GM12878 (cell line): Measurements from ENCODE around the gene FNDC3B. TPM values are rescaled to one million over a fixed set of nuclear protein-coding genes. Genes with fewer than 3 reads are reported as not detected.
A peak's percentile ranks its signal among the peaks of the same experiment; 100 is the strongest.

Experiments
- ATAC-seq: fragments of 200-7000 bp; cut with Tn5 transposase; 3 replicates; pipeline ENCODE4 v1.9.1; 2020; ENCODE audit warnings: mild to moderate bottlenecking, moderate library complexity
- BruUV-seq: library from RNA; stranded (reverse); fragments of 400-500 nt; replicated peaks from 2 replicates; lab custom pipeline; 2021; lab: Mats Ljungman, UMichigan
- CTCF ChIA-PET: fragments of 300-600 bp; sonication (Branson Sonifier 250); formaldehyde crosslinking; extraction: SDS; loops from one replicate; lab custom pipeline; 2021; ENCODE audit warnings: inconsistent platforms; lab: Yijun Ruan, JAX
- POLR2A ChIA-PET: fragments of 350-600 bp; formaldehyde crosslinking; extraction: SDS; loops from one replicate; lab custom pipeline; 2021; ENCODE audit warnings: inconsistent platforms; lab: Charles Lee
- RAD21 ChIA-PET: fragments of 300-600 bp; sonication (Branson Sonifier 250); formaldehyde crosslinking; loops from one replicate; lab custom pipeline; 2023; ENCODE audit warnings: antibody characterized with exemption; ENCODE audit not compliant: unreplicated experiment; lab: Charles Lee
- SMC1A ChIA-PET: fragments of 300-600 bp; sonication (Branson Sonifier 250); formaldehyde crosslinking; loops from one replicate; lab custom pipeline; 2023; ENCODE audit not compliant: unreplicated experiment, uncharacterized antibody; lab: Charles Lee
- DNase-seq: peaks from one replicate; pipeline ENCODE4 v3.0.0-alpha.2; 2011; ENCODE audit warnings: low read depth, low spot score
- FAIRE-seq: peaks from 3 replicates; lab custom pipeline; 2011; peaks lifted over from hg19 to GRCh38; lab: Jason Lieb, UNC
- H2AFZ ChIP-seq: 2 replicates; pipeline ENCODE4 v1.6.0; 2011; ENCODE audit warnings: low read depth, low read length, control low read depth; ENCODE audit not compliant: control insufficient read depth
- H3K27ac ChIP-seq: 2 replicates; pipeline ENCODE4 v1.5.1; 2011; ENCODE audit warnings: control low read depth; ENCODE audit not compliant: control insufficient read depth, insufficient read depth
- H3K27me3 ChIP-seq, 2 experiments: replicated peaks in 1 of 2; 2 replicates each; pipeline versions ENCODE4 v1.6.0 to v1.6.1; 2011; ENCODE audit warnings: low read length in 1 of 2; ENCODE audit not compliant: control insufficient read depth in 2 of 2, insufficient read depth in 2 of 2
- H3K36me3 ChIP-seq, 2 experiments: 2 replicates each; pipeline ENCODE4 v1.5.1; 2011; ENCODE audit warnings: low read length in 1 of 2; ENCODE audit not compliant: control insufficient read depth in 2 of 2, insufficient read depth in 2 of 2
- H3K4me1 ChIP-seq: 2 replicates; pipeline ENCODE4 v1.6.1; 2011; ENCODE audit warnings: mild to moderate bottlenecking, low read length, moderate library complexity, mixed read lengths; ENCODE audit not compliant: control insufficient read depth, insufficient read depth
- H3K4me2 ChIP-seq: 2 replicates; pipeline ENCODE4 v1.6.0; 2011; ENCODE audit warnings: control low read depth; ENCODE audit not compliant: control insufficient read depth, insufficient read depth
- H3K4me3 ChIP-seq: fragments of 200-600 bp; sonication (generic); 2 replicates; pipeline ENCODE4 v1.5.1; 2016
- H3K79me2 ChIP-seq: 2 replicates; pipeline ENCODE4 v1.6.0; 2011; ENCODE audit warnings: low read length; ENCODE audit not compliant: control insufficient read depth, insufficient read depth
- H3K9ac ChIP-seq: 2 replicates; pipeline ENCODE4 v1.8.0; 2011; ENCODE audit warnings: low read length, control low read depth, mixed read lengths; ENCODE audit not compliant: control insufficient read depth, insufficient read depth
- H3K9me3 ChIP-seq: replicated peaks from 3 replicates; pipeline ENCODE4 v1.5.1; 2011; ENCODE audit warnings: mild to moderate bottlenecking, low read length; ENCODE audit not compliant: control insufficient read depth, insufficient read depth
- H4K20me1 ChIP-seq: 2 replicates; pipeline ENCODE4 v1.6.0; 2011; ENCODE audit not compliant: control insufficient read depth, insufficient read depth
- ESRRA ChIP-seq: IDR thresholded peaks from 2 replicates; pipeline ENCODE4 v1.6.1; 2012; ENCODE audit warnings: mild to moderate bottlenecking, low read length, improper control_type of control experiment
- MYB ChIP-seq: fragments of 150-350 bp; IDR thresholded peaks from 2 replicates; pipeline ENCODE4 v1.6.1; 2014; ENCODE audit warnings: mild to moderate bottlenecking, low read depth, low read length, borderline replicate concordance
- POU2F2 ChIP-seq: IDR thresholded peaks from 3 replicates; pipeline ENCODE4 v1.6.1; 2011; ENCODE audit warnings: low read depth, mild to moderate bottlenecking, low read length, borderline replicate concordance
- PRDM15 ChIP-seq: fragments of 450-650 bp; formaldehyde crosslinking; IDR thresholded peaks from 2 replicates; pipeline ENCODE4 v1.4.0; 2020; ENCODE audit warnings: mild to moderate bottlenecking, moderate library complexity
- REST ChIP-seq: IDR thresholded peaks from 2 replicates; pipeline ENCODE4 v1.6.1; 2012; ENCODE audit warnings: mild to moderate bottlenecking, low read depth, low read length
- SMAD5 ChIP-seq: IDR thresholded peaks from 2 replicates; pipeline ENCODE4 v1.6.1; 2016; ENCODE audit warnings: antibody characterized with exemption, low read depth
- STAT3 ChIP-seq: IDR thresholded peaks from 2 replicates; pipeline ENCODE4 v1.6.1; 2011; ENCODE audit warnings: low read depth, low read length, improper control_type of control experiment
- YBX1 ChIP-seq: fragments of 450-650 bp; IDR thresholded peaks from 2 replicates; pipeline ENCODE4 v1.6.1; 2016; ENCODE audit warnings: antibody characterized with exemption
- ZNF217 ChIP-seq: fragments of 450-650 bp; IDR thresholded peaks from 2 replicates; pipeline ENCODE4 v1.6.1; 2017; ENCODE audit warnings: antibody characterized with exemption, mild to moderate bottlenecking
- ZNF274 ChIP-seq: IDR thresholded peaks from one replicate; pipeline ENCODE4 v1.8.0; 2011; ENCODE audit not compliant: insufficient read length, insufficient read depth
- in situ Hi-C: fragments of 300-500 bp; cut with MboI; formaldehyde crosslinking; loops from 9 replicates; pipeline ENCODE4 v1.14.3; 2018; ENCODE audit warnings: mixed read lengths
- intact Hi-C: fragments of 100-400 bp; cut with micrococcal nuclease; formaldehyde crosslinking; loops from one replicate; pipeline ENCODE4 v1.14.2; 2022; ENCODE audit not compliant: unreplicated experiment
- polyA plus RNA-seq, 11 experiments: library from polyadenylated mRNA; depleted of rRNA in 4 of 11; unstranded in 6 of 11; stranded (reverse) in 5 of 11; fragments of >200 nt; fragmentation: Nextera tagmentation in 4 of 11; fragmentation: Illumina TruSeq in 1 of 11; extraction: Ambion mirVana in 4 of 11; extraction: Trizol in 1 of 11; gene quantifications; 1 replicate in 1 of 11; 2 replicates in 10 of 11; pipeline versions ENCODE4 v1.2.1 to v1.2.3, GENCODE V29; 2011 to 2016; ENCODE audit warnings: inconsistent platforms in 2 of 11, missing spikeins in 2 of 11, low read depth in 1 of 11
- total RNA-seq, 4 experiments: library from RNA; depleted of rRNA in 3 of 4; stranded (reverse); fragments of >200 nt in 3 of 4; fragmentation: Illumina TruSeq in 1 of 4; extraction: Trizol in 1 of 4; gene quantifications; 2 replicates each; pipeline versions ENCODE4 v1.2.1 to v1.2.3, GENCODE V29; 2013 to 2021

Gene FNDC3B
- total and polyA plus RNA-seq, 10 of the 15 experiments (the other 5 are each of a cell fraction or from before 2014, with no cell fraction given): 7.9 to 35.0 (median 18.5) TPM

- no peak overlapping the region for H2AFZ ChIP-seq
- in situ Hi-C loops: no loop called here
- no peak overlapping the region for H3K9ac ChIP-seq
- H3K9me3 ChIP-seq: no peaks in the 10 kb centered on the region
- SMC1A ChIA-PET: interaction anchor here (0.6 to 23.2 kb wide), 13 partner anchors 7 to 135 kb away, joined by 3 to 441 read pairs (median 5); no protein-coding TSS in a partner anchor
- H3K4me1 ChIP-seq: peaks cover 30% of the 10 kb centered on the region
- no peak for FAIRE-seq
- intact Hi-C loops: no loop called here
- H3K27me3 ChIP-seq: no peaks in the 10 kb centered on the region
- peak; percentile 17; the same call in 1 of the 3 replicates for ATAC-seq
- POLR2A ChIA-PET: interaction anchor here (0.6 to 0.9 kb wide), 3 partner anchors 24 to 133 kb away, joined by 3 to 8 read pairs (median 3); no protein-coding TSS in a partner anchor
- no peaks in the 10 kb centered on the region for H4K20me1 ChIP-seq
- H3K4me3 ChIP-seq: no peak overlapping the region
- no TSS peak for BruUV-seq
- H3K79me2 ChIP-seq: peaks cover 23% of the 10 kb centered on the region
- no peak overlapping the region for H3K4me2 ChIP-seq
- CTCF ChIA-PET: interaction anchor here (0.8 to 1.5 kb wide), 3 partner anchors 8 to 105 kb away, joined by 3 to 7 read pairs (median 6); no protein-coding TSS in a partner anchor
- RAD21 ChIA-PET: interaction anchor here (0.7 to 2.0 kb wide), 10 partner anchors 14 to 171 kb away, joined by 3 to 6 read pairs (median 4); no protein-coding TSS in a partner anchor
- TF ChIP-seq YBX1 (no peak), ZNF217 (no peak), STAT3 (no peak), MYB (no peak), REST (no peak), POU2F2 (no peak), PRDM15 (CRISPR knock-in tag) (no peak), SMAD5 (no peak), ESRRA (no peak), ZNF274 (no peak)
- no peak overlapping the region for H3K27ac ChIP-seq
- DNase-seq: no peak
- peaks cover 4 to 11% of the 10 kb centered on the region in 2 experiments; a peak in 3 of 4 replicates for H3K36me3 ChIP-seq
These were observed 131.5 kb downstream of the FNDC3B start for GRCh38 chr3:172170841-172171240.
